Esophagus muscularis mucosa (tissue), 3 donors: Measurements from ENCODE around the gene ITPRIP.

Source experiments
- CTCF ChIP-seq, 3 experiments: fragments of 200-600 bp in 2 of 3; fragments of 450-650 bp in 1 of 3; sonication (generic) in 2 of 3; IDR thresholded peaks; one replicate each; pipeline ENCODE4 v1.5.1; 2017 to 2019; ENCODE audit warnings: antibody characterized with exemption in 3 of 3, mild to moderate bottlenecking in 2 of 3, moderate library complexity in 1 of 3
- EP300 ChIP-seq: sonication (generic); formaldehyde crosslinking; IDR thresholded peaks from one replicate; pipeline ENCODE4 v1.6.1; 2017; ENCODE audit warnings: antibody characterized with exemption

DNA sequence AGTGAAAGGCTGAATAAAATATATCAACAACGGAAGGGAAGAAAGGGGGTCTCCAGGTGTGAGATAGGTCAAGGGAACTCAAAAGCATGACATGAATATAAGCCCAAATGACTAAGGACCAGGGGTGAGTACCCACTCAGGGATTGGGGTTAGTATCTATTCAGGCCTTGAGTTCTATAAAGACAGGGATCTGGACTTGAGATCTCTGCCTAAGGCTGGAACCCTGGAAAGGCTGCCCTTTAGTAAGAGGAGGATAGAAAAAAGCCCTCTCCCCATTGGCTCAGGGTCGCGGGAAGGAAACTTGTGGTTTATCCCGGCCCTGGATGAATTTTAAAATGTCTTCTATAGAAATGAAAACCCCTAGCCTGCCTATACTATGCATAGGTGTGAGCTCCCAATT, 2.4 kb upstream of the ITPRIP start:
- TF ChIP-seq EP300 = no peak
- TF ChIP-seq CTCF (IDR thresholded peaks at IDR 0.05) = no peak
